Testis (tissue), 2 donors: ENCODE measurements around the gene PTPRS.

Source experiments
- POLR2A ChIP-seq: fragments of 450-650 bp; IDR thresholded peaks from one replicate; pipeline ENCODE4 v1.6.1; 2017; ENCODE audit warnings: antibody characterized with exemption, mild to moderate bottlenecking, moderate library complexity
- TF ChIP-seq, protein P1 (sequence below), 3 experiments: fragments of 450-650 bp in 2 of 3; fragments of 200-600 bp in 1 of 3; sonication (generic) in 1 of 3; IDR thresholded peaks; one replicate each; pipeline ENCODE4 v1.5.1; 2016 to 2019; ENCODE audit warnings: antibody characterized with exemption in 3 of 3, mild to moderate bottlenecking in 2 of 3, moderate library complexity in 1 of 3

DNA sequence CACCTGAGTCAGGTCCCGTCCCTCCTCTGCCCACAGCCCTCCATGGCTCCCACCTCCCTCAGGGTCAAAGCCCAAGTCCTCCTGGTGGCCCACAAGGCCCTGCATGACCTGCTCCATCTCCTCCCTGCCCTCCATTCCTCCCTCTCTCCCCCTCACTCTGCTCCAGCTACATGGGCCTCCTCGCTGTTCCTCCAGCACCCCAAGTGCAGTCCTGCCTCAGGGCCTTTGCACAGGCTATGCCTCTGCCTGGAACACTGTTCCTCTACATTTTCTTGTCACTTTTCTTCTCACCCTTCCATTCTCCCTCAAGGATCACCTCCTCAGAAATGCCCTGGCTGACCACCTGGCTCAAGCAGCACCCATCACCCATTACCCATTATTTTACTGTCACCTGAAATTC, 41.5 kb downstream of the PTPRS start:
- TF ChIP-seq, protein P1, sequence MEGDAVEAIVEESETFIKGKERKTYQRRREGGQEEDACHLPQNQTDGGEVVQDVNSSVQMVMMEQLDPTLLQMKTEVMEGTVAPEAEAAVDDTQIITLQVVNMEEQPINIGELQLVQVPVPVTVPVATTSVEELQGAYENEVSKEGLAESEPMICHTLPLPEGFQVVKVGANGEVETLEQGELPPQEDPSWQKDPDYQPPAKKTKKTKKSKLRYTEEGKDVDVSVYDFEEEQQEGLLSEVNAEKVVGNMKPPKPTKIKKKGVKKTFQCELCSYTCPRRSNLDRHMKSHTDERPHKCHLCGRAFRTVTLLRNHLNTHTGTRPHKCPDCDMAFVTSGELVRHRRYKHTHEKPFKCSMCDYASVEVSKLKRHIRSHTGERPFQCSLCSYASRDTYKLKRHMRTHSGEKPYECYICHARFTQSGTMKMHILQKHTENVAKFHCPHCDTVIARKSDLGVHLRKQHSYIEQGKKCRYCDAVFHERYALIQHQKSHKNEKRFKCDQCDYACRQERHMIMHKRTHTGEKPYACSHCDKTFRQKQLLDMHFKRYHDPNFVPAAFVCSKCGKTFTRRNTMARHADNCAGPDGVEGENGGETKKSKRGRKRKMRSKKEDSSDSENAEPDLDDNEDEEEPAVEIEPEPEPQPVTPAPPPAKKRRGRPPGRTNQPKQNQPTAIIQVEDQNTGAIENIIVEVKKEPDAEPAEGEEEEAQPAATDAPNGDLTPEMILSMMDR (IDR thresholded peaks at IDR 0.05) = no peak
- no peak for TF ChIP-seq POLR2A
